Natural killer cell treated with Interleukin-12 subunit alpha and Interleukin-12 subunit beta and Interleukin-15 and Interleukin-18, amount 100 ng/mL, for 72 hours (primary cell): Measurements from ENCODE around the gene MYMK. TPM values are rescaled to one million over a fixed set of nuclear protein-coding genes. Genes with fewer than 3 reads are reported as not detected.

Experiments used
- ATAC-seq, 2 donors: fragments of 150-1000 bp; cut with Tn5 transposase in 1 of 2; sonication (Bioruptor Pico), chemical (Tn5 transposase) in 1 of 2; 2 replicates each; pipeline ENCODE4 v1.10.0; 2021
- DNase-seq: peaks from one replicate; pipeline ENCODE4 v3.0.0; 2022; ENCODE audit warnings: low spot score
- H3K27ac Mint-ChIP-seq, 2 donors: 1 replicate in 1 of 2; 2 replicates in 1 of 2; pipeline ENCODE4 v1.8.0; 2022; ENCODE audit warnings: mixed read lengths in 2 of 2, mild to moderate bottlenecking in 1 of 2, moderate library complexity in 1 of 2
- H3K27me3 Mint-ChIP-seq, 2 donors: 1 replicate in 1 of 2; 2 replicates in 1 of 2; pipeline ENCODE4 v1.8.0; 2022; ENCODE audit warnings: mixed read lengths in 2 of 2
- H3K36me3 Mint-ChIP-seq: one replicate; pipeline ENCODE4 v1.8.0; 2022; ENCODE audit warnings: mixed read lengths
- H3K4me1 Mint-ChIP-seq, 2 donors: 1 replicate in 1 of 2; 2 replicates in 1 of 2; pipeline ENCODE4 v1.8.0; 2022; ENCODE audit warnings: low read depth in 2 of 2, mixed read lengths in 2 of 2, mild to moderate bottlenecking in 1 of 2
- H3K4me3 Mint-ChIP-seq: one replicate; pipeline ENCODE4 v1.8.0; 2022; ENCODE audit warnings: mixed read lengths
- H3K9me3 Mint-ChIP-seq: 2 replicates; pipeline ENCODE4 v1.8.0; 2022; ENCODE audit warnings: mixed read lengths
- total RNA-seq, 2 donors: library from RNA; stranded (reverse); gene quantifications; one replicate each; pipeline ENCODE4 v1.2.3, GENCODE V29; 2022

MYMK gene
- total RNA-seq, 2 donors from 2014 or later = not detected

DNA sequence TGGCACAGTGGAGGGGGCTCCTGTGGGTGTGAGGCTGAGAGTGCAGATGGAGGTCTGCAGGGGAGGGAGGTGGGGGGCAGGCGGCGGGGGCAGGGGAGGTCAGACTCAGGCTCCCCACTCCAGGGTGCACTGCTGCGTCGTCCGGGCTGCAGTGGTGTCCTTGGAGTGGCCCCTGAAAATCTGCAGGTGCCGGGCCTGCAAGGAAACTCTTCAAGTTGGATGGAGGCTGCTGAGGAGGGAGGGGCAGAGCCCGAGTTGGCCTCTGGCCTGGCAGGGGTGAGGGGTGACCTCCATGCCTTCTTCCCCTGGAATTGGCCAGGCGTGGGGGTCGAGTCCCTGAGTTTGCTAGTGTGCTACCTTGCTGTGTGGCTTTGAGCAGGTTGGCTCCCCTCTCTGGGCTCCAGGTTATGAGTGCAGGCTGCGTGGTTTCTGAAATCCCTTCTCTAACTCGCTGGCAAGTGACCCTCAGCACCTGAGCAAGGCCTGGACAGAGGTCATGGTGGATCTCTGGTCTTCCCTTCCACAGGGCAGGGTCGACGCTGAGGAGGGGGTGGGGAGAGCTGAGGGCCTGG, 10.6 kb upstream of the MYMK start:
- Mint-ChIP-seq H3K4me3 (no peak overlapping the region), H3K4me1 (peaks cover 0 to 2% of the 10 kb centered on the region in 2 donors), H3K9me3 (no peaks in the 10 kb centered on the region), H3K27ac (no peak overlapping the region), H3K36me3 (no peaks in the 10 kb centered on the region), H3K27me3 (peaks cover 7 to 13% of the 10 kb centered on the region in 2 donors)
- no peak for DNase-seq
- no peak for ATAC-seq

DNA sequence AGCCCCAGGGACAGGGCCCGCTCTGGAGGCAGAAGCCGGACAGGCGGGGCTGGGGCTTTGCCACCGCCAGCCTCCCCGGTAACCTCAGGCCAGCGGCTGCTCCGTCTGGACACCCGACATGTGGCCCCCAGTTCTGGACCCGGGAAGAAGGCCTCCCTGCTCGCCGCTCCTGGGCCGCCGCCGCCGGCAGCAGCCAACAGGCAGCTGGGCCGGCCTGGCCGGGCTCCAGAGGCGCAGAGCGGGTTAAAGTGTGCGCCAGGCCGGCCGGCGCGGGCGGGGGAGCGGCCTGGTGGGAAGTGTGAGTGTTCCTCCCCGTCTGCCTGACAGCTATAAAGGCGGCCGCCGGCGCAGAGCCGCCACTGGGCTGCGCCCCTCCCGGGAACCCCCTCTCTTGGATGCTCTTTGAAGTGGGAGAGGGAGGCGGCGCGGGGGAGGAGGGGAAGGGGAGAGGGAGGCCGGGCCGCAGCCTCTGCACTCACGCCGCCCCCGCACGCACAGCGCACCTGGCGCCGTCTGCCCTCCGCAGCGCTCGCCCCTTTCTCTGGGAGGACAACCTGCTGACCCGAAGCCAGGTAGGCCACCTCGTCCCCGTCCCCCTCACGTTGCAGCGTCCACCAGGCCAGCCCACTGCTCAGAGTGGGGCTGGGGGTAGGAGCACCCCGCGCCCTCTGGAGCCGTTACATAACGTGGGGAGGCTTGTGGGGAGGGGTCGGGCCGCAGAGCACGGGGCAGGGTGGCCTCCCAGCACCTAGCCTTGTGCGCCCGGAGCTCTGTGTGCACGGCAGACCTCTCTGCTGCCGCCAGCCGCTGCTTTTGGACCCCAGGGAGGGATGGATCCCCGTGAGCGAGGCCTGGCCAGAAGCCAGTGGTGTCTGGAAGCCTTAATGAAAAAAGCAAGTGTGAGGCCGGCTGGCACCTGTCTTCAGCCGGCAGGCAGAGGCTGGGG, 9.9 kb upstream of the MYMK start, which contains the start of gene ADAMTSL2:
TSS of gene ADAMTSL2 (plus strand) at position 359 of the 946 bp plus-strand sequence. CDS start 2,009 bp downstream, outside the sequence.
- Mint-ChIP-seq H3K36me3 (no peaks in the 10 kb centered on the region), H3K4me3 (no peak within 1 kb of the TSS), H3K9me3 (no peaks in the 10 kb centered on the region), H3K27me3 (peaks cover 7 to 13% of the 10 kb centered on the region in 2 donors), H3K27ac (no peak within 1 kb of the TSS), H3K4me1 (peaks cover 0 to 2% of the 10 kb centered on the region in 2 donors)
- DNase-seq = no peak
- ATAC-seq = no peak

DNA sequence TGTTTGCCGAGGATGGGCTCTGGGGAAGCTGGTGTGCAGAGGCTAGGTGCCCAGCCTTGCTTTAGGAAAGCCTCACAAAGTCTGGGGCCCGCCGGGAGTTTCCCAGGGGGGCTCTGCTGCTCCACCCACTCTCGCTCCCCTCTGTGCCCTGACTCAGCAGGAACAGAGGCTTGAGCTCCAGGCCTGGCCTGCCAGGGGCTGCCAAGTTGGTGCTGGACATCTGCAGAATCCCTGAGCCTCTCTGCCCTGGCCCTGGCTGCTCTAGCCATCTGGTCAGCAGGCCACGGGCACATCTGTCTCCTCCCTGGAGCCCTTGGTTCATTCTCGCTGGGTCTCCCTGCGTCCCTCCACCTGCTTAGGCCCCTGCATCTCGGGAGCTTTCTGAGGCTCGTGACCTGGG, 9.1 kb upstream of the MYMK start:
- no peak for ATAC-seq
- Mint-ChIP-seq H3K27ac (no peak overlapping the region), H3K36me3 (no peaks in the 10 kb centered on the region), H3K4me1 (no peaks in the 10 kb centered on the region), H3K9me3 (no peaks in the 10 kb centered on the region), H3K4me3 (no peak overlapping the region), H3K27me3 (peaks cover 7 to 8% of the 10 kb centered on the region in 2 donors)
- no peak for DNase-seq

DNA sequence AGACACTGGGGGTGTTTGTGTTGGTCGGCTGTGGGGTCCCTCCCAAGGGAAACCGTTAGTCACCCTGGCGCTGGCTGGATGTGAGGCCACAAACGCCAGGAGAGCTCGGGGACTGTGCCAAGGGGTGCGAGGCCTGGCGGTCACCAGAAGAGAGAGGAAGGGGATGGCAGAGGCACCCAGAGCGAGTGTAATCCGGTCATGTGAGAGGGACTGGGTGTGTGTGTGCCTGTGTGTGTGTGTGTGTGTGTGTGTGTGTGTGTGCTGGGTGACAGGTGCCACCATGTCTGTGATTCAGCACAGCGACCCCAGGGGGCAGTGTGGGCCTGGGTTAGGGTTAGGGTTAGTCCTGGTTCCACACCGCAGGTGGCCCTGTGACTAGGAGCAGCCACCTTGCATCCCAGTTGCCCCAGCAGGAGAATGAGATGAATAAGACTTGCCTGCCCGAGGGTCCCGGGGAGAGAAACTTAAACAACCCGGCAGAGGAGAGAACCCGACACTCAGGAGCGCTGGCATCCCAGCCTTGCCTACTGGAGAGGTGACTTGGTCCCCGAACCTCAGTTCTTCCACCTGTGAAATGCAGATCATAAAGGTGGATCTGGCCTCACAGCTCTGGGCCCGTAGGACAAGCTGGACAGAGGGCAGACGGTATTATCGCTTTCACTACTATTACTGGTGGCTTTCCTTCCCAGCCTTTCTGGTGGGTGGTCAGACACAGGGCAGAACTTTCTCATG, 8.3 kb upstream of the MYMK start:
- Mint-ChIP-seq H3K9me3 (no peaks in the 10 kb centered on the region), H3K27me3 (peaks cover 7 to 8% of the 10 kb centered on the region in 2 donors), H3K4me3 (no peak overlapping the region), H3K36me3 (no peaks in the 10 kb centered on the region), H3K27ac (no peak overlapping the region), H3K4me1 (no peaks in the 10 kb centered on the region)
- DNase-seq = peak; percentile 73
- ATAC-seq = peak; percentile 32 to 67

DNA sequence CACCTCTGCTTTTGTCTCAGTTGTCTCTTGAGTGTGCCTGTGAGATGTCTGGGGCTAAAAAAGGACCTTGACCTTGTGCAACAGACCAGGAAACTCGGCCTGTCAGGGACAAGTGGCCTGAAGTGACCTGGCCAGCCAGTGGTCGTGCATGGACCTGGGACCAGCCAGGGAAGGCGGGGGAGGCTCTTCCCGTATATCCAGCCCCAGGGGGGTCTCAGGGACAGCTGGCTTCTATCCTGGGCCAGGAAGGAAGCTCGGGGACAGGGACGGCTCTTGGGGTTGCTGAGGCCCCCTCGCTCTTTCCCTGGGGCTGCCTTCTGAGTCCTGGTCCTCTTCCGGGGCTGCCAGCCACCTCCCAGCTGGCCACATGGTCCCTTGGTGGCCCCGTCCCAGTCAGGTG, 6.5 kb upstream of the MYMK start:
- H3K36me3 Mint-ChIP-seq = no peaks in the 10 kb centered on the region
- ATAC-seq (no peak), DNase-seq (no peak)
- H3K4me1 Mint-ChIP-seq = no peaks in the 10 kb centered on the region
- peaks cover 10 to 12% of the 10 kb centered on the region in 2 donors for H3K27me3 Mint-ChIP-seq
- H3K4me3 Mint-ChIP-seq = no peak overlapping the region
- H3K27ac Mint-ChIP-seq = no peak overlapping the region
- H3K9me3 Mint-ChIP-seq = no peaks in the 10 kb centered on the region

DNA sequence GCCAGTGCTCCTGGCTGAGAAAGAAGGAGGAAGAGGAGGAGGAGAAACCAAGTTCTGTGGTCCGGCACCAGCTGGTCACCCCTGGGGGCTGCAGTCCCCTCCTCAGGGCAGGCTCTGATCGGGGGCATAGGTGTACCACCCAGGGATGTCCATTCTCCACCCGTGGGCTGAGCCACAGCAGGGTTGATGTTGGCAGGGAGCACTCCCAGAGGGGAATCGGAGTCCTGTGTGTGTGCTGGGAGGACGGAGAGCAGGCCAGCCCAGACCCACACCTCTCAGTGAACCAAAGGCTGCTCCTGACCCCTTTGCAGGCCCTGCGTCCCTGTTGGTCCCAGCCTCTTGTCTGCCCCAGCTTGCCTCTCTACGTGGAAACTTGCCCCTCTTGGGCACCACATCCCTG, 5.1 kb upstream of the MYMK start:
- no peak overlapping the region for H3K27ac Mint-ChIP-seq
- no peaks in the 10 kb centered on the region for H3K4me1 Mint-ChIP-seq
- H3K36me3 Mint-ChIP-seq = no peaks in the 10 kb centered on the region
- peaks cover 9 to 14% of the 10 kb centered on the region in 2 donors for H3K27me3 Mint-ChIP-seq
- DNase-seq (no peak), ATAC-seq (no peak)
- no peaks in the 10 kb centered on the region for H3K9me3 Mint-ChIP-seq
- no peak overlapping the region for H3K4me3 Mint-ChIP-seq

DNA sequence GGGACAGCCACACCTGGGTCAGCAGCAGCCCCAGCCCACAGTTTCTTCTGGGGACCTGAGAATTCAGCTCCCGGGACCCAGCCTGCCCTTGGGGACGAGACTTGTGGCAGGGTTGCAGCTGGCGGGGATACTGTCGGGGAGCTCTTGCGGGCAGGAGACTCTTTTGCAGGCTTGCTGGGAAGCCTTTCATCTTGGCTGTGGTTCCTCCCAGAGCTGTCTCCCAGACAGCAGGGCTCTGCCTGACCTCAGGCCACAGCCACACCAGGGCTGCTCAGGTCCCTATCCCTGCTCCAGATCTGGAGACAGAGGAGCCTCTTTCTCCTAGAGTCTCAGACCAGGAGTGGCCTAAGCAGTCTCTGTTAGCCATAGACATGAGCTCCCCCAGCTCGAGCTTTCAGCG, 4.7 kb upstream of the MYMK start:
- DNase-seq (no peak), ATAC-seq (no peak)
- H3K27me3 Mint-ChIP-seq = peaks cover 9 to 14% of the 10 kb centered on the region in 2 donors
- no peaks in the 10 kb centered on the region for H3K36me3 Mint-ChIP-seq
- H3K4me3 Mint-ChIP-seq = no peak overlapping the region
- H3K4me1 Mint-ChIP-seq = no peaks in the 10 kb centered on the region
- no peaks in the 10 kb centered on the region for H3K9me3 Mint-ChIP-seq
- no peak overlapping the region for H3K27ac Mint-ChIP-seq

DNA sequence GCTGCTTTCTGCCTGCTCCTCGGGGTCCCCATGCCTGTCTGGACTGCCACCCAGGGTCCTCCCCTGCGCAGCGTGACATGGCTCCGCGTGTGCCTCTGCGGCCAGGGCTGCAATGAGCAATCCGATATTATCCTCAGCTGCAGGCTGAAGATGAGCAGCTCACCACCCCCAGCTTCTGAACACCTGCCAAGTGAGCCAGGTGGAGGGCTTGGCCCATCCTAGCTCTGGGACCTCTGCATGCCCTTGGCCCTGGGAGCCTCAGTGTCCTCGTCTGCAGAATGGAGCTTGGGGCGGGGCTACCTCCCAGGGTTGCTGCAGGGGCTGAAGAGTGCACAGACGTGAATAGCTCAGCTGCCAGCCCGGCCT, 4.1 kb upstream of the MYMK start:
- Mint-ChIP-seq H3K27me3 (peaks cover 7 to 14% of the 10 kb centered on the region in 2 donors), H3K9me3 (no peaks in the 10 kb centered on the region), H3K4me1 (no peaks in the 10 kb centered on the region), H3K4me3 (no peak overlapping the region), H3K27ac (no peak overlapping the region), H3K36me3 (no peaks in the 10 kb centered on the region)
- no peak for DNase-seq
- no peak for ATAC-seq

DNA sequence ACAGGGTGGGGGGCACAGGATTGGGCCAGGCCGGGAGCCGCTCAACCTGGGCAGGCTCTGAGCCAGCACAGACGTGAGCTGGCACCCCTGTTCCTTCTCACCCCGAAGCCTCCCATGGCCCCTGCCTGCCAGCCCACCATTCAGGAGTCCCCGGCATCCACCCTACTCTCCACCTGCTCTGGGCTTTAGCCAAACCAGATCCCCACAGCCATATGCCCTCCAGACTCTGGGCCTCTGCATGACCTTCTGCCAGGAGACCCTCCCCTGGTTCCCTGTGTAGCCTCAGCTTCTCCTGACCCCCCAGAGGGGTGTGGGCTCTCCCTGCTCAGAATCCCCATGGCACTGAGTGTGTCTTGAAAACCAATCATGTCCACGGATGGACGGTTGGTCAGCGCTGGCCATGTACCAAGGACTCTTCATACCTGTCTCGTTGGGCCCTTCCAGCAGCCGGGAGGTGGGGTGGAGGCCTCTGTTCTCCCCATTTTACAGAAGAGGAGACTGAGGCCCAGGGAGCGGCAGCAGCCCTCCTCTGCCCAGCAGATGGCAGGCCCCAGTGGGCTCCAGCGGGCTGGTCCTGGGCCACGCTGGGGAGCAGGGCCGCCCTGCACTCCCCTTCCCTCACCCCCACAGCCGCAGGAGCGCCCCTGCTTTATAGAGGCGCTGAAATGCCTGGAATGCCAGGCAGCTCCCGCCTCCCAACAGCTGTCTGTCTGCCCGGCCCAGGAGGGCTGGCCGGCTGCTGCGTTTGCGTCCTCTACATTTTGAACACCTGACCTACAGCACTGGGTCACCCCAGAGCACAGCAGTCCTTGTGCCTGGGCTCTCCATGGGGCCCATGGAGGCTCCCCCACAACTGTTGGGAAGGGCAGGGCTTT, 3.5 kb upstream of the MYMK start:
- Mint-ChIP-seq H3K27me3 (peaks cover 3 to 8% of the 10 kb centered on the region in 2 donors), H3K9me3 (no peaks in the 10 kb centered on the region), H3K4me1 (no peaks in the 10 kb centered on the region), H3K36me3 (no peaks in the 10 kb centered on the region), H3K27ac (no peak overlapping the region), H3K4me3 (no peak overlapping the region)
- no peak for ATAC-seq
- no peak for DNase-seq

DNA sequence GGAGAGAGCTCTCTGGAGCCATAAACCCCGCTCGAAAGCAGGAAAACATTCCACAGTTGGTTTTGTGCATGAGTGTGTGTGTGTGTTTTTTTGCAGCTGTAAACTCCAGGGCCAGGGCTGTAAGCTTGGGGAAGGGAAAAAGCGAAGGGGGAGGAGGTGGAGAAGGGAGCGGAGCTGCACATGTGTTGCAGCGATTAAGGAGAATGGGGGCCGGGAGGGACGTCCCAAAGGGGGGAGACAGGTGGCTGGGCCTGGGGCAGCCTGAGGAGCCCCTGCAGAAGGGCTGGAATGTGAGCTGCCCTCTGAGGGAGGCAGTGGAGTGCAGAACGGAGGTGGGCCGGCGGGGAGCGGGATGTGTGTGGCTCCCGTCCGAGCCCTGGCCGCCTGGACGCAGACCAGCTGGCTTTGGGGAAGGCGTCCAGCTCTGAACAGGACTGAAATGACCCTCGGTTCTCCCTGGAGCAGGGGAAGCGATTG, 2.7 kb upstream of the MYMK start:
- Mint-ChIP-seq H3K36me3 (no peaks in the 10 kb centered on the region), H3K9me3 (no peaks in the 10 kb centered on the region), H3K4me1 (no peaks in the 10 kb centered on the region), H3K27me3 (peaks cover 3 to 6% of the 10 kb centered on the region in 2 donors), H3K4me3 (no peak overlapping the region), H3K27ac (no peak overlapping the region)
- DNase-seq = no peak
- no peak for ATAC-seq

DNA sequence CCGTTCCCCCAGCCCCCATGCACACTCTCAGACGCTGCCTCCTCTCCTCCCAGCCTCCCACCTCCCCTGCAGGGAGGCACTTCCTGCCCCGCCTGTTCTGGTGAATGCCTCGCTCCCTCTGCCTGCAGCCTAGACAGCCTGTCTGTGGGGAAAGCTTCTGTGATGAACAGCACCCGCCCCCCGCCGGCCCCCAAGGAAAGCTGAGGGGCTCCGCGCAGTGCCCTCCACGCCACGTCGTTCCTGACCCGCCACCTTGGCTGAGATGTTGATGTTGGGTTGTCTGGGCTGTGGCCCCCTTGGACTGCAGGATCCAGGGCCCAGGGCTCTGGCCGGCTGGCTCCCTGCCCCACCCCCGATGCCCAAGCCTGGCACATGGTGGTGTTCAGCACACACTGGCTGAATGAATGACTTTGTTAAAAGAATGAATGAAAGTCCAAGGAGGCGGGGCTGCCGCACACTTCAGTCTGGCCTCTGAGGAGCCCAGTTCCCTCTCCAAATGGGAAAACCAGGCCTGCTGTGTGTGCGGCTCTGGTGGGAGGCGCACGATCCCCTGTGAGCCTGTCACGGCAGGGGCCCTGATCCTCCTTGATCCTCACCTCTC, 2.1 kb upstream of the MYMK start:
- Mint-ChIP-seq H3K4me1 (no peaks in the 10 kb centered on the region), H3K4me3 (no peak overlapping the region), H3K27me3 (peaks cover 3 to 6% of the 10 kb centered on the region in 2 donors), H3K27ac (no peak overlapping the region), H3K9me3 (no peaks in the 10 kb centered on the region), H3K36me3 (no peaks in the 10 kb centered on the region)
- DNase-seq = no peak
- no peak for ATAC-seq

DNA sequence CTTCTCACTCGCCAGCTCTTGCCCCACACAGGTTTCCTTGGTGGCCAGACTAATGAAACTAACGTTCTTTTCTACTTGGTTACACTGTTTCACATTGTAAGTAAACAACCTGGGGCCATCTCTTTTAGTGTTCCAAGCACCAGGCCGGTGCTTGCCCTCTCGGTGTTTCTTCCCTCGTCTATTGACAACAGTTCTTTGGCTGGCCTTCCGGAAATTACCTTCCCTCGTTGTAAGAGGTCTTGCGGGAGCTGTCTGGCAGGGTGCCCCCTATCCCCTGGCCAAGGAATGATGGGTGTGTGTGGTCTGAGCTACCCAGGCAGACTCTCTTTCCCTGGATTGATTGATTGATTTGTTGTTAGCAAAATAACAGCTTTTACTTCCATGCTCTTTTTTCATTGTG, 918 bp upstream of the MYMK start:
- H3K27me3 Mint-ChIP-seq = peaks cover 3 to 6% of the 10 kb centered on the region in 2 donors
- DNase-seq = no peak
- H3K4me1 Mint-ChIP-seq = no peaks in the 10 kb centered on the region
- H3K9me3 Mint-ChIP-seq = no peaks in the 10 kb centered on the region
- H3K4me3 Mint-ChIP-seq = no peak overlapping the region
- ATAC-seq = no peak
- H3K27ac Mint-ChIP-seq = no peak overlapping the region
- no peaks in the 10 kb centered on the region for H3K36me3 Mint-ChIP-seq

DNA sequence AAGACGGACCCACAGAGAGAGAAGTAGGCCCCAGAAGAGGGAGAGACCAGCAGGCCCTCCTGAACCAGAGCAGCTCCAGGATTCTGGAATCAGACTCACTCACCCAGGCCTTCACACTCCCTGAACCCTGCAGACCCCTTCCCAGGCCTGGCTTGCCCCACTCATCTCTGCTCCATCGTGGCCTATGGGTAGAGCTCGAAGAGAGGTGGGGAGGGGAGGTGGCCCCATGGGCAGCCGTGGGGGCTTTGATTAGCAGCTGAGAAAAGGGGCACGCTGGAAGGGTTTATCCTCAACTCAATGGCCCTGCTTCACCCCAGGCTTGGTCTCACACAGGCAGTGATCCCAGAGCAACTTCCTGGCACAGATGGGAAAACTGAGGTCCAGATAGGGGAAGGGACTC, 613 bp downstream of the MYMK start:
- Mint-ChIP-seq H3K9me3 (no peaks in the 10 kb centered on the region), H3K27ac (no peak overlapping the region), H3K27me3 (peaks cover 3 to 6% of the 10 kb centered on the region in 2 donors), H3K4me3 (no peak overlapping the region), H3K36me3 (no peaks in the 10 kb centered on the region), H3K4me1 (no peaks in the 10 kb centered on the region)
- no peak for ATAC-seq
- DNase-seq = no peak
